Gastrocnemius medialis (tissue), 4 donors: ENCODE results near the gene PEX7. TPM values are rescaled to one million over a fixed set of nuclear protein-coding genes. Genes with fewer than 3 reads are reported as not detected.
"Not testable (repeated sequence)": the region's sequence is repeated elsewhere in the genome, so short reads cannot be mapped to it uniquely, and the experiment has no call there.

Experiments used
- ATAC-seq, 2 donors: fragments of 150-250 bp; one replicate each; pipeline ENCODE4 v1.9.1; 2016
- DNase-seq, 2 donors: peaks; one replicate each; pipeline ENCODE4 v3.0.0-alpha.2; 2019
- H3K27ac ChIP-seq, 4 donors: fragments of 200-600 bp; sonication (generic); 1 replicate in 1 of 4; 2 replicates in 3 of 4; pipeline ENCODE4 v1.5.1; 2016 to 2018; ENCODE audit warnings: mild to moderate bottlenecking in 2 of 4, moderate library complexity in 1 of 4
- H3K27me3 ChIP-seq, 3 donors: fragments of 200-600 bp; sonication (generic) in 2 of 3; 1 replicate in 1 of 3; 2 replicates in 2 of 3; pipeline versions ENCODE4 v1.5.1 to v1.6.0; 2016 to 2019; ENCODE audit warnings: mild to moderate bottlenecking in 1 of 3, moderate library complexity in 1 of 3
- H3K36me3 ChIP-seq, 2 donors: fragments of 200-600 bp; sonication (generic) in 1 of 2; one replicate each; pipeline ENCODE4 v1.5.1; 2017 to 2018
- H3K4me1 ChIP-seq, 2 donors: fragments of 200-600 bp; sonication (generic) in 1 of 2; one replicate each; pipeline ENCODE4 v1.5.1; 2016 to 2017; ENCODE audit warnings: mild to moderate bottlenecking in 2 of 2
- H3K4me3 ChIP-seq, 4 donors: fragments of 200-600 bp; sonication (generic) in 3 of 4; 1 replicate in 1 of 4; 2 replicates in 3 of 4; pipeline ENCODE4 v1.5.1; 2016 to 2019; ENCODE audit warnings: mild to moderate bottlenecking in 2 of 4
- H3K9me3 ChIP-seq, 3 donors: fragments of 200-600 bp; sonication (generic) in 2 of 3; 1 replicate in 1 of 3; 2 replicates in 2 of 3; pipeline ENCODE4 v1.5.1; 2016 to 2019
- POLR2A ChIP-seq, 2 donors: fragments of 450-650 bp; IDR thresholded peaks; one replicate each; pipeline ENCODE4 v1.6.1; 2017; ENCODE audit warnings: antibody characterized with exemption in 2 of 2, mild to moderate bottlenecking in 2 of 2, moderate library complexity in 2 of 2
- in situ Hi-C, 4 donors: fragments of 200-750 bp; cut with MboI; loops; one replicate each; pipeline versions ENCODE4 v1.15.0 to v1.8.0; 2017; ENCODE audit warnings: low sequenced_read_pairs in 4 of 4
- intact Hi-C: fragments of 100-400 bp; cut with DNase I; formaldehyde crosslinking; loops from one replicate; pipeline ENCODE4 v1.15.1; 2023; ENCODE audit warnings: low total_unique reads
- total RNA-seq, 4 donors: library from RNA; depleted of rRNA; stranded (reverse); fragments of >200 nt; gene quantifications; one replicate each; pipeline versions ENCODE4 v1.1.0 to v1.2.3, GENCODE V29; 2016
- TF ChIP-seq, protein P1 (sequence below), 5 experiments: fragments of 450-650 bp in 3 of 5; fragments of 200-600 bp in 2 of 5; sonication (generic) in 2 of 5; IDR thresholded peaks in 4 of 5; conservative IDR thresholded peaks in 1 of 5; 1 replicate in 4 of 5; 2 replicates in 1 of 5; pipeline ENCODE4 v1.5.1; 2016 to 2019; ENCODE audit warnings: antibody characterized with exemption in 5 of 5, mild to moderate bottlenecking in 3 of 5, moderate library complexity in 3 of 5

Gene PEX7
- total RNA-seq, 4 donors from 2014 or later, result 0.32 to 10.6 (median 6.0) TPM

DNA sequence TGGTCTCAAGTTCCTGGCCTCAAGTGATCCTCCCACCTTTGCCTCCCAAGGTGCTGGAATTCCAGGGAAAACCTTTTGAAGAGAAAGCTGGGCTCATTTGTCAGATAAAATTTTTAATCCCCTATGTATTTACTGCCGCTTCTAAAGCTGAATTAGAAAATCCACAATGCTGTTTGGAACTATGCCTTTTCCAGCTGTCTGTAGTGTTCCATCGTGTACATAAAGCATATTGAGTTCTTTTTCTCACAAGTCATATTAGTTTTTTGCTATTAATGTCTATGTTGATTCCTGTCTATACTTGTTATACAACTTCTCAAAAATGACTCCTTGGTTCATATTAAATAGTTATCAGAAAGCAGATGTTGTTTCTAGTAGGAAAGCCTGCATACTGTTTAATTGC lies 47.1 kb downstream of the PEX7 start:
- H3K4me3 ChIP-seq, result no peak overlapping the region
- intact Hi-C loops, result no loop called here
- H3K27ac ChIP-seq, result no peak overlapping the region
- DNase-seq, result no peak
- peaks cover 0 to 12% (median 0%) of the 10 kb centered on the region in 3 donors for H3K9me3 ChIP-seq
- H3K36me3 ChIP-seq, result peaks cover 0 to 28% of the 10 kb centered on the region in 2 donors
- ATAC-seq, result no peak
- in situ Hi-C loops, result no loop called here
- no peaks in the 10 kb centered on the region for H3K4me1 ChIP-seq
- H3K27me3 ChIP-seq, result no peaks in the 10 kb centered on the region
- TF ChIP-seq, protein P1, sequence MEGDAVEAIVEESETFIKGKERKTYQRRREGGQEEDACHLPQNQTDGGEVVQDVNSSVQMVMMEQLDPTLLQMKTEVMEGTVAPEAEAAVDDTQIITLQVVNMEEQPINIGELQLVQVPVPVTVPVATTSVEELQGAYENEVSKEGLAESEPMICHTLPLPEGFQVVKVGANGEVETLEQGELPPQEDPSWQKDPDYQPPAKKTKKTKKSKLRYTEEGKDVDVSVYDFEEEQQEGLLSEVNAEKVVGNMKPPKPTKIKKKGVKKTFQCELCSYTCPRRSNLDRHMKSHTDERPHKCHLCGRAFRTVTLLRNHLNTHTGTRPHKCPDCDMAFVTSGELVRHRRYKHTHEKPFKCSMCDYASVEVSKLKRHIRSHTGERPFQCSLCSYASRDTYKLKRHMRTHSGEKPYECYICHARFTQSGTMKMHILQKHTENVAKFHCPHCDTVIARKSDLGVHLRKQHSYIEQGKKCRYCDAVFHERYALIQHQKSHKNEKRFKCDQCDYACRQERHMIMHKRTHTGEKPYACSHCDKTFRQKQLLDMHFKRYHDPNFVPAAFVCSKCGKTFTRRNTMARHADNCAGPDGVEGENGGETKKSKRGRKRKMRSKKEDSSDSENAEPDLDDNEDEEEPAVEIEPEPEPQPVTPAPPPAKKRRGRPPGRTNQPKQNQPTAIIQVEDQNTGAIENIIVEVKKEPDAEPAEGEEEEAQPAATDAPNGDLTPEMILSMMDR (IDR thresholded peaks at IDR 0.05 in 4 of 5, conservative IDR thresholded peaks at IDR 0.05 in 1 of 5), result no peak
- TF ChIP-seq POLR2A (IDR thresholded peaks at IDR 0.05), result no peak

DNA sequence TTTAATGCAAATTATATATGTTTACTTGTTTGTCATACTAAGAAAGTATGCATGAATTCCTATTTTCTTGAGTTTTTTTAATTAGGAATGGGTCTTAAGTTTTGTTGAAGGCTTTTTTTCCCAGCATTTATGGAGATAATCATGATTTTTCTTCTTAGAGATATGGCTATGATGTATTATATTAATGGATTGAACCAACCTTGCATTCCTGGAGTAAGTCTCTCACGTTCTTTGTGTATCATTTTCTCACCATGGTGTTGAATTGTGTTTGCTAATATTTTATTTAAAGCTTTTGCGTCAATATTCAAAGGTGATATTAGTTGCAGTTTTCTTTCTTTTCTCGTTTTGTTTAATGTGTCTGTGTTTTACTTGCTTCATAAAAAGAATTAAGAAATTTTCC lies 51.4 kb downstream of the PEX7 start:
- no peak overlapping the region for H3K4me3 ChIP-seq
- H3K27ac ChIP-seq, result no peak overlapping the region
- intact Hi-C loops, result no loop called here
- in situ Hi-C loops, result no loop called here
- no peaks in the 10 kb centered on the region for H3K4me1 ChIP-seq
- no peaks in the 10 kb centered on the region for H3K27me3 ChIP-seq
- ATAC-seq, result no peak
- H3K36me3 ChIP-seq, result peaks cover 0 to 28% of the 10 kb centered on the region in 2 donors
- H3K9me3 ChIP-seq, result peaks cover 0 to 12% (median 0%) of the 10 kb centered on the region in 3 donors
- DNase-seq, result no peak
- TF ChIP-seq, protein P1 (IDR thresholded peaks at IDR 0.05 in 4 of 5, conservative IDR thresholded peaks at IDR 0.05 in 1 of 5), result no peak
- TF ChIP-seq POLR2A (IDR thresholded peaks at IDR 0.05), result no peak

DNA sequence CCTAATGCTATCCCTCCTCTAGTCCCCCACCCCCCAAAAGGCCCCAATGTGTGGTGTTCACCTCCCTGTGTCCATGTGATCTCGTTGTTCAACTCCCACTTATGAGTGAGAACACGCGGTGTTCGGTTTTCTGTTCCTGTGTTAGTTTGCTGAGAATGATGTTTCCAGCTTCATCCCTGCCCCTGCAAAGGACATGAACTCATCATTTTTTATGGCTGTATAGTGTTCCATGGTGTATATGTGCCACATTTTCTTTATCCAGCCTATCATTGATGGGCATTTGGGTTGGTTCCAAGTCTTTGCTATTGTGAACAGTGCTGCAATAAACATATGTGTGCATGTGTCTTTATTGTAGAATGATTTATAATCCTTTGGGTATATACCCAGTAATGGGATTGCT lies 54.1 kb downstream of the PEX7 start:
- H3K4me1 ChIP-seq, H3K4me3 ChIP-seq, in situ Hi-C loops, H3K27me3 ChIP-seq, H3K27ac ChIP-seq, DNase-seq, intact Hi-C loops, ATAC-seq: not testable (repeated sequence)
- H3K36me3 ChIP-seq, result peaks cover 0 to 18% of the 10 kb centered on the region in 2 donors
- peaks cover 0 to 12% (median 0%) of the 10 kb centered on the region in 3 donors for H3K9me3 ChIP-seq

DNA sequence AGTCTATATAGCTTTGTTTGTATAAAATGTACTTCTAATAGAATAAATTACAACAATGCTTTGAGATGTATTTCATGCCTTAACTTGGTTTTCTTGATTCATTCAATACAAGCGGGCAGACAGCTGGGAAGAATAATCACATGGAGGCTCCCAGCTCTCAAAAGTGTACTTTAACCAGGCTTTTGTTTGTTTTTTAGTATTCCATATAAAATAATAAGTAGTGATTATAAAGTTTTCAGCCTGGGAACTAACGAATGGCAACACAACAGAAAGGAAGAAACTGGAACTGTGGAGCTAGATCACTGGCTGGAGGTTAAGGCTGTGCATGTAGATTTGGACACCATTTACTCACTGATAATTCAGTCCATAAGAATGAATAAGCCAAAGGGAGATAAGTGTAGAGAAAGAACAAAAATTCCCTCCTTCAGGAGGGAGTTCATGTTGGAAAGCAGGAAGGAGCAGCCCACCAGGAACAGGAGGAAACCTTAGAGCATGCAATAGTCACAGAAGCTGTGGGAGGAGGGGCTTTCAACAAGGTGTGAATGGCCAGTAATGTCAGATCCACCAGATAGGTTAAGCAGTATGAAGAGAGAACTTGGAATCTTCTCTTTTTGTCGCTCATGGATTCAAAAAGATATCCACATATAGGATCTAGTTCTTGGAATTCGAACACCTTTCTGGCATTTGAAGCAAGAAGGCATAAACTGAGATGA lies 58.5 kb downstream of the PEX7 start:
- Histone ChIP-seq H3K4me1 (no peaks in the 10 kb centered on the region), H3K9me3 (no peaks in the 10 kb centered on the region), H3K27me3 (no peaks in the 10 kb centered on the region), H3K36me3 (no peaks in the 10 kb centered on the region), H3K27ac (no peak overlapping the region), H3K4me3 (no peak overlapping the region)
- TF ChIP-seq POLR2A (IDR thresholded peaks at IDR 0.05), result no peak
- TF ChIP-seq, protein P1 (IDR thresholded peaks at IDR 0.05 in 4 of 5, conservative IDR thresholded peaks at IDR 0.05 in 1 of 5), result no peak
- ATAC-seq (no peak), DNase-seq (no peak)
- intact Hi-C loops (no loop called here), in situ Hi-C loops (no loop called here)

DNA sequence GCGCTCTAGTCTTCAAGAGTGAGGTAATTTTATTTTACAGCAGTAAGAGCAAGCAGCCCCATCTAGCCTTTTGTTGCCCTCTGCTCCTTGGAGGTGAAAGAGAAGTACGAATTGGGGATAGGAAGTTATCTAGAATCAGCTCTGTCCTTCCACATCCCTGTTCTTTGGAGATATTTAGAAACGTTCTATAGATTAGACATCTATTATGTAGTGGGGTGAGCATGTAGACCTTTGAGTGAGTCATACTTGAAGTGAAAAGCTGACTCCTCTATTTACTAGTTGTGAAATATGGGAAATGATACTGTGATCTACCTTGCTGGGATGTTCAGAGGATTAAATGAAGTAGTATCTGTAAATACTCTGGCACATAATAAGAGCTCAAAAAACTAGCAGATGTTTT lies 63.7 kb downstream of the PEX7 start:
- no peak overlapping the region for H3K27ac ChIP-seq
- TF ChIP-seq, protein P1 (IDR thresholded peaks at IDR 0.05 in 4 of 5, conservative IDR thresholded peaks at IDR 0.05 in 1 of 5), result no peak
- no peak for TF ChIP-seq POLR2A (IDR thresholded peaks at IDR 0.05)
- DNase-seq (no peak), ATAC-seq (no peak)
- H3K4me3 ChIP-seq, result no peak overlapping the region
- H3K9me3 ChIP-seq, result no peaks in the 10 kb centered on the region
- H3K27me3 ChIP-seq, result no peaks in the 10 kb centered on the region
- H3K4me1 ChIP-seq, result no peaks in the 10 kb centered on the region
- no peaks in the 10 kb centered on the region for H3K36me3 ChIP-seq
- in situ Hi-C loops, result no loop called here
- intact Hi-C loops, result no loop called here
